IMR-90 (cell line): ENCODE results near the gene PCARE. TPM values are rescaled to one million over a fixed set of nuclear protein-coding genes. Genes with fewer than 3 reads are reported as not detected.

Source experiments
- ATAC-seq: fragments of 200-7000 bp; cut with Tn5 transposase; 2 replicates; pipeline ENCODE4 v1.9.1; 2020; ENCODE audit warnings: low read depth, mild to moderate bottlenecking, moderate library complexity
- BruUV-seq: library from RNA; stranded (reverse); fragments of 400-500 nt; replicated peaks from 2 replicates; lab custom pipeline; 2021; lab: Mats Ljungman, UMichigan
- CTCF ChIA-PET: fragments of 300-600 bp; formaldehyde crosslinking; extraction: SDS; loops from one replicate; lab custom pipeline; 2021; ENCODE audit warnings: antibody characterized with exemption; lab: Yijun Ruan, JAX
- POLR2A ChIA-PET: fragments of 300-600 bp; sonication (Branson Sonifier 250); formaldehyde crosslinking; loops from one replicate; lab custom pipeline; 2022; ENCODE audit warnings: antibody characterized with exemption; ENCODE audit not compliant: unreplicated experiment; lab: Charles Lee
- DNase-seq: peaks from one replicate; pipeline ENCODE4 v3.0.0; 2013
- H2AFZ ChIP-seq: replicated peaks from 2 replicates; pipeline ENCODE3; 2013; ENCODE audit warnings: low read length, mild to moderate bottlenecking; ENCODE audit not compliant: poor library complexity
- H2AK5ac ChIP-seq: 2 replicates; pipeline ENCODE4 v1.6.1; 2013; ENCODE audit warnings: low read depth, low read length, inconsistent platforms
- H2AK9ac ChIP-seq: replicated peaks from 2 replicates; pipeline ENCODE3; 2013; ENCODE audit warnings: mild to moderate bottlenecking, low read depth, low read length, moderate library complexity; ENCODE audit not compliant: poor library complexity
- H2BK120ac ChIP-seq: 2 replicates; pipeline ENCODE4 v1.6.1; 2013; ENCODE audit warnings: low read depth, low read length, inconsistent platforms
- H2BK15ac ChIP-seq: 3 replicates; pipeline ENCODE4 v1.6.1; 2013; ENCODE audit warnings: low read depth, low read length, inconsistent platforms
- H2BK20ac ChIP-seq: 2 replicates; pipeline ENCODE4 v1.6.1; 2013; ENCODE audit warnings: low read depth, mild to moderate bottlenecking, inconsistent platforms, low read length, moderate library complexity
- H2BK5ac ChIP-seq: 2 replicates; pipeline ENCODE4 v1.6.1; 2013; ENCODE audit warnings: mild to moderate bottlenecking, low read depth, low read length, inconsistent platforms; ENCODE audit not compliant: poor library complexity, severe bottlenecking
- H3K14ac ChIP-seq: replicated peaks from 2 replicates; pipeline ENCODE4 v1.6.1; 2013; ENCODE audit warnings: low read depth, low read length, inconsistent platforms
- H3K18ac ChIP-seq: 2 replicates; pipeline ENCODE4 v1.6.1; 2013; ENCODE audit warnings: low read depth, low read length, control low read depth
- H3K23ac ChIP-seq: 2 replicates; pipeline ENCODE4 v1.6.1; 2013; ENCODE audit warnings: low read depth, low read length, inconsistent platforms
- H3K27ac ChIP-seq: 2 replicates; pipeline ENCODE4 v1.5.1; 2013; ENCODE audit warnings: mild to moderate bottlenecking, control low read depth, low read length; ENCODE audit not compliant: insufficient read depth
- H3K27me3 ChIP-seq: 2 replicates; pipeline ENCODE4 v1.6.1; 2013; ENCODE audit warnings: low read length; ENCODE audit not compliant: control insufficient read depth, insufficient read depth
- H3K36me3 ChIP-seq: 2 replicates; pipeline ENCODE4 v1.6.1; 2013; ENCODE audit warnings: low read length, mixed read lengths; ENCODE audit not compliant: control insufficient read depth, insufficient read depth
- H3K4ac ChIP-seq: 2 replicates; pipeline ENCODE4 v1.6.1; 2013; ENCODE audit warnings: low read depth, low read length, inconsistent platforms
- H3K4me1 ChIP-seq: 2 replicates; pipeline ENCODE4 v1.6.1; 2013; ENCODE audit warnings: low read length, mixed read lengths; ENCODE audit not compliant: control insufficient read depth, insufficient read depth
- H3K4me2 ChIP-seq: 2 replicates; pipeline ENCODE4 v1.6.1; 2013; ENCODE audit warnings: low read depth, mild to moderate bottlenecking, control low read depth, low read length, moderate library complexity
- H3K4me3 ChIP-seq: 2 replicates; pipeline ENCODE4 v1.5.1; 2013; ENCODE audit warnings: low read depth, mild to moderate bottlenecking, control low read depth, low read length, moderate library complexity; ENCODE audit not compliant: insufficient read depth
- H3K56ac ChIP-seq: 2 replicates; pipeline ENCODE4 v1.6.1; 2013; ENCODE audit warnings: low read length, inconsistent platforms; ENCODE audit not compliant: insufficient read depth; ENCODE audit errors: extremely low read depth
- H3K79me1 ChIP-seq, 2 experiments: 2 replicates each; pipeline ENCODE4 v1.6.1; 2013; ENCODE audit warnings: low read length in 2 of 2, inconsistent platforms in 1 of 2, low read depth in 1 of 2
- H3K9ac ChIP-seq: 2 replicates; pipeline ENCODE4 v1.6.1; 2013; ENCODE audit warnings: low read depth, low read length, control low read depth
- H3K9me1 ChIP-seq: 2 replicates; pipeline ENCODE4 v1.6.1; 2013; ENCODE audit warnings: low read length, inconsistent platforms; ENCODE audit not compliant: insufficient read depth
- H3K9me3 ChIP-seq: 2 replicates; pipeline ENCODE4 v1.6.1; 2013; ENCODE audit warnings: low read length; ENCODE audit not compliant: control insufficient read depth, insufficient read depth
- H4K20me1 ChIP-seq: 2 replicates; pipeline ENCODE4 v1.6.1; 2013; ENCODE audit warnings: low read length, inconsistent platforms; ENCODE audit not compliant: insufficient read depth
- H4K5ac ChIP-seq: 2 replicates; pipeline ENCODE4 v1.6.1; 2013; ENCODE audit warnings: mild to moderate bottlenecking, low read depth, low read length, control low read depth
- H4K8ac ChIP-seq, 2 experiments: 2 replicates each; pipeline ENCODE4 v1.6.1; 2013; ENCODE audit warnings: low read depth in 2 of 2, low read length in 2 of 2, control low read depth in 1 of 2, inconsistent platforms in 1 of 2
- H4K91ac ChIP-seq: 2 replicates; pipeline ENCODE4 v1.6.1; 2013; ENCODE audit warnings: low read depth, low read length, inconsistent platforms; ENCODE audit not compliant: insufficient read depth
- BHLHE40 ChIP-seq: fragments of 150-350 bp; IDR thresholded peaks from 2 replicates; pipeline ENCODE4 v1.6.1; 2016; ENCODE audit warnings: mild to moderate bottlenecking, low read depth, low read length
- FOS ChIP-seq: fragments of 150-350 bp; IDR thresholded peaks from 2 replicates; pipeline ENCODE4 v1.6.1; 2016; ENCODE audit warnings: low read depth, low read length
- MAFK ChIP-seq: IDR thresholded peaks from 2 replicates; pipeline ENCODE4 v1.6.1; 2012; ENCODE audit warnings: low read depth, low read length, improper control_type of control experiment
- MAZ ChIP-seq: IDR thresholded peaks from 2 replicates; pipeline ENCODE4 v1.6.1; 2012; ENCODE audit warnings: low read depth, mild to moderate bottlenecking, low read length, improper control_type of control experiment, moderate library complexity, borderline replicate concordance
- NFE2L2 ChIP-seq: fragments of 150-350 bp; IDR thresholded peaks from 2 replicates; pipeline ENCODE4 v1.6.1; 2016; ENCODE audit warnings: low read depth, mild to moderate bottlenecking, low read length
- POLR2A ChIP-seq: IDR thresholded peaks from 2 replicates; pipeline ENCODE4 v1.6.1; 2012; ENCODE audit warnings: mild to moderate bottlenecking, low read depth, low read length
- RCOR1 ChIP-seq: IDR thresholded peaks from 2 replicates; pipeline ENCODE4 v1.6.1; 2012; ENCODE audit warnings: mild to moderate bottlenecking, low read length, improper control_type of control experiment; ENCODE audit not compliant: insufficient replicate concordance
- WGBS, 2 experiments: methylation state at CpG; one replicate each; pipeline versions ENCODE4 v1.1.5 to v1.1.7; 2013; ENCODE audit warnings: missing lambda C conversion rate in 2 of 2; ENCODE audit not compliant: insufficient read length in 1 of 2; ENCODE audit errors: extremely low coverage in 2 of 2; 5-methylcytosine and 5-hydroxymethylcytosine counted together
- dilution Hi-C: fragments of 300-500 bp; cut with HindIII; formaldehyde crosslinking; loops from one replicate; pipeline ENCODE4 v1.14.3; 2018; ENCODE audit warnings: low sequenced_read_pairs; ENCODE audit not compliant: unreplicated experiment
- in situ Hi-C: fragments of 300-500 bp; cut with MboI; formaldehyde crosslinking; loops from 3 replicates; pipeline ENCODE4 v1.14.3; 2019; ENCODE audit warnings: low sequenced_read_pairs, inconsistent platforms, mixed read lengths
- intact Hi-C: fragments of 100-400 bp; cut with micrococcal nuclease; formaldehyde crosslinking; loops from 2 replicates; pipeline ENCODE4 v1.10.0; 2022
- polyA plus RNA-seq, 3 experiments: library from polyadenylated mRNA; depleted of rRNA; stranded (reverse); fragments of >200 nt; gene quantifications; 2 replicates each; pipeline ENCODE4 v1.2.3, GENCODE V29; 2012; ENCODE audit warnings: low replicate concordance in 1 of 3
- total RNA-seq: library from RNA; depleted of rRNA; stranded (reverse); fragments of >200 nt; gene quantifications from 2 replicates; pipeline ENCODE4 v1.2.3, GENCODE V29; 2012

The PCARE gene
- total and polyA plus RNA-seq, 2 of the 4 experiments (the other 2 are of a cell fraction): not detected

DNA sequence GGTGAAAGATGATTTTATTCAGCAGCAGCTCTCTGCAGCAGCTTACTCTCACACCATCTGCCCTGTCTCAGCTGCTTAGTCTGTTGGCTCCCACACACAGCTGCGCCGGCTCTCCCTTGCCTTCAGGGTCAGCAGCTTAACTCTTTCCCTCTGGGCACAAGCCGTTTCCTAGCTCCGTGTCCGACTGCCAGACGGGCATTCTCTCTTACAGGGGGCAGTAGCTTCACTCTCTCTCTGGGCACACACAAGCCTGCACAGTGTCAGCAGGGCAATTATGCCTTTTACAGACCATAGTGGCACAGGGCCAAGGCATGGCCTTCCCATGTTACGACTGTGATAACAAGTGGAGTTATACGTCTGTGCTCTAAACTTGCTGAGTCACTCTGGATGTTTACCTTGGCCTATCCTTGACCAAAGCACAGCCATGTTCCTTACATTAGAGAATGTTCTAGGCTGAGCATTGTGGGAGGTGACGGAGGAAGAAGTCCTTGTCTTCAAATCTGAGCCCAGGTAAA, 31.7 kb downstream of the PCARE start:
- no TSS peak for BruUV-seq
- Histone ChIP-seq H2AK9ac (no peak overlapping the region), H2BK120ac (peak overlapping the region; percentile 33), H4K8ac (peak overlapping the region in 1 of 2 experiments; percentile 36; a peak in 1 of 4 replicates), H3K18ac (peak overlapping the region; percentile 58; the same call in 1 of the 2 replicates), H3K27me3 (peaks cover 10% of the 10 kb centered on the region), H3K4ac (peak overlapping the region; percentile 37), H3K23ac (no peak overlapping the region), H2AK5ac (no peak overlapping the region), H3K9ac (no peak overlapping the region), H3K4me1 (peaks cover 3% of the 10 kb centered on the region), H4K5ac (peak overlapping the region; percentile 44; the same call in 1 of the 2 replicates), H3K36me3 (no peaks in the 10 kb centered on the region), H3K9me3 (no peaks in the 10 kb centered on the region), H2AFZ (peak overlapping the region; percentile 60), H3K56ac (no peak overlapping the region), H3K4me3 (no peak overlapping the region), H2BK5ac (no peak overlapping the region), H3K14ac (0 out of 2 replicates have a peak overlapping the region, but pooled peaks have one; percentile 1), H3K79me1 (no peaks in the 10 kb centered on the region), H3K9me1 (peaks cover 5% of the 10 kb centered on the region; the same call in 1 of the 2 replicates), H3K4me2 (no peak overlapping the region), H4K20me1 (no peaks in the 10 kb centered on the region), H2BK20ac (peak overlapping the region; percentile 8), H3K27ac (peak overlapping the region; percentile 46; the same call in 1 of the 2 replicates), H4K91ac (0 out of 2 replicates have a peak overlapping the region, but pooled peaks have one; percentile 2), H2BK15ac (no peak overlapping the region)
- WGBS, 2 experiments: 21% methylated on average over 6 of the region's 9 CpGs; no CpG with 5 or more reads in 1 of the 2 experiments
- dilution Hi-C loops (no loop called here), intact Hi-C loops (no loop called here), in situ Hi-C loops (no loop called here)
- ATAC-seq: peak; percentile 92
- CTCF ChIA-PET: interaction anchor here (1.8 kb wide), 1 partner anchor 11 kb away, joined by 4 read pairs; no protein-coding TSS in a partner anchor
- no peak for TF ChIP-seq MAZ
- TF ChIP-seq POLR2A: no peak
- TF ChIP-seq FOS: 0 out of 2 replicates have a peak, but pooled peaks have one; percentile 10
- TF ChIP-seq RCOR1: no peak
- peak; percentile 61 for TF ChIP-seq MAFK
- TF ChIP-seq NFE2L2: peak; percentile 96
- TF ChIP-seq BHLHE40: no peak
- DNase-seq: peak; percentile 70
- POLR2A ChIA-PET: no interaction called here
